ENCODE data around the gene TCEANC2.

- TF ChIP-seq POLR2A (IDR thresholded peaks at IDR 0.05) (no peak), CTCF (IDR thresholded peaks at IDR 0.05) (no peak)
Measured at GRCh38 chr1:54152696-54153095, 99.3 kb downstream of the TCEANC2 start, which contains the start of gene CDCP2.

All from testis (tissue), 2 donors.